Central memory CD8-positive, alpha-beta T cell (primary cell): Measurements from ENCODE around the gene ABCF1.

Experiments used
- ATAC-seq: fragments of 150-1000 bp; cut with Tn5 transposase; replicated peaks from 2 replicates; pipeline ENCODE4 v1.10.0; 2022; ENCODE audit warnings: mild to moderate bottlenecking, moderate FRiP score, moderate number of reproducible peaks; ENCODE audit not compliant: poor library complexity, severe bottlenecking; ENCODE audit errors: extremely low read depth
- DNase-seq, 2 donors: peaks; one replicate each; pipeline ENCODE4 v3.0.0; 2021; ENCODE audit warnings: low spot score in 2 of 2
- H3K27ac Mint-ChIP-seq: one replicate; pipeline ENCODE4 v1.8.0; 2022; ENCODE audit warnings: low read depth, mild to moderate bottlenecking, moderate library complexity, mixed read lengths
- H3K27me3 Mint-ChIP-seq: one replicate; pipeline ENCODE4 v1.8.0; 2022; ENCODE audit warnings: mixed read lengths
- H3K36me3 Mint-ChIP-seq: one replicate; pipeline ENCODE4 v1.8.0; 2022; ENCODE audit warnings: mild to moderate bottlenecking, moderate library complexity, mixed read lengths; ENCODE audit not compliant: insufficient read depth
- H3K4me1 Mint-ChIP-seq: one replicate; pipeline ENCODE4 v1.8.0; 2022; ENCODE audit warnings: mixed read lengths
- H3K4me3 Mint-ChIP-seq: one replicate; pipeline ENCODE4 v1.8.0; 2022; ENCODE audit warnings: mild to moderate bottlenecking, moderate library complexity, mixed read lengths
- H3K9me3 Mint-ChIP-seq: one replicate; pipeline ENCODE4 v1.8.0; 2022; ENCODE audit warnings: mixed read lengths

ABCF1 gene

DNA sequence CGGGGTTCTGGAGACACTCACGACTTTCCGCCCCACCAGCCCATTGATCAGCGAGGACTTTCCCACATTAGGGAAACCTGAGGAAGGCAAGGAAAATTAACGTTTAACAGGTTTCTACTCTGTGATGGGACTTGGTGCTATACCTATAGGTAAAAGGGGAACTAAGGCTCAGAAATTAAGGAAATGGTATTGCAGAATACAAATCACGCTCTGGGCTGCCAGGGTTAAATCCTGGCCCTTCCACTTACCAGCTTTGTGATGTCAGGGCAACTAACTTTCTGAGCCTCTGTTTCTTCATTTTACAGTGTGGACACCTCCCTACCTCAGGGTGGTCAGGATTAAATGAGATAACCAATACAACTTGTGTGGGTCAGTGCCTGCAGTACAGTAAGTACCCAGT lies 23.8 kb upstream of the ABCF1 start:
- peak overlapping the region; percentile 30 for H3K27ac Mint-ChIP-seq

DNA sequence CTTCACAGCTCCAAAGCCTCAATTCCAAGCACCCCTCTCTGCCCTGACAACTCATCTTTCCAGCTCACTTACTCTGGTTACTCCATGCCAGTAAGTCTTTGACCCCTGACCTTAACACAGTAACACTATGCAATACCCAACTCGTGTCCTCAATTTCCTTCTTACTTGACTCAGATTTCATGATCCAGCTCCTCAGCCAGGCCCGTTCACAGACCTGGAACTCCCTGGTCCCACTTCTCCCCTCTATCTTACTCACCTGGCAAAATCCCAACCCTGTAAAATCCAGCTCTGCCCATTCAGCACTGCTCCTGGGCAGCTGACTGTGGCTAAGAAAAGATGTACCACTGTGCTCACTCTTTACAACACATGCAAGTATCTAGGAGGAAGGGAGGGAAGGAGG lies 22.9 kb upstream of the ABCF1 start:
- DNase-seq (no peak), ATAC-seq (no peak)
- Mint-ChIP-seq H3K9me3 (no peaks in the 10 kb centered on the region), H3K27ac (no peak overlapping the region), H3K27me3 (no peaks in the 10 kb centered on the region), H3K4me3 (no peak overlapping the region), H3K4me1 (peaks cover 25% of the 10 kb centered on the region), H3K36me3 (peaks cover 40% of the 10 kb centered on the region)

More for the DNA sequence above, 23.8 kb upstream of the ABCF1 start:
- Mint-ChIP-seq H3K4me1 (peaks cover 26% of the 10 kb centered on the region), H3K9me3 (no peaks in the 10 kb centered on the region), H3K36me3 (peaks cover 38% of the 10 kb centered on the region), H3K27me3 (no peaks in the 10 kb centered on the region), H3K4me3 (no peak overlapping the region)
- DNase-seq: no peak
- ATAC-seq: no peak

DNA sequence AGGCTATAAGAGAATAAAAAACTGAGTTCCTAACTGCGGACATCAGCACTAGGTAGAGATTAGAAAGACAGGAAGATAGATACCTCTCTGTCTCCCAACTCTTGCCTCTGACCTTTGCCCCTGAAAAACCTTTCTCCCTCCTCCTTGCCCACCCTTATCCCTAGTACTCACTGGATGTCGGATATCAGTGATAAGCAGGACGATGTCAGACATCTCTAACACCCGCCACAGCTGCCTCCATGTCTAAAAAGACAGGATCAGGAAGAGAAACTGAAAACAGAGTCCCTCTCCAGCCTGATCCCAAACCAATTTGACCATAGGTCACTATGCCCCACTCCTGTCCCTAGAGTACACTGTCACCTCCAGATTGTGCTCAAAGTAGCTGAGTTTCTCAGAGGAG lies 16.8 kb upstream of the ABCF1 start:
- Mint-ChIP-seq H3K36me3 (peaks cover 43% of the 10 kb centered on the region), H3K9me3 (no peaks in the 10 kb centered on the region), H3K27me3 (no peaks in the 10 kb centered on the region), H3K4me1 (peaks cover 62% of the 10 kb centered on the region), H3K27ac (peak overlapping the region; percentile 11), H3K4me3 (peak overlapping the region; percentile 94)
- ATAC-seq (no peak), DNase-seq (no peak)

DNA sequence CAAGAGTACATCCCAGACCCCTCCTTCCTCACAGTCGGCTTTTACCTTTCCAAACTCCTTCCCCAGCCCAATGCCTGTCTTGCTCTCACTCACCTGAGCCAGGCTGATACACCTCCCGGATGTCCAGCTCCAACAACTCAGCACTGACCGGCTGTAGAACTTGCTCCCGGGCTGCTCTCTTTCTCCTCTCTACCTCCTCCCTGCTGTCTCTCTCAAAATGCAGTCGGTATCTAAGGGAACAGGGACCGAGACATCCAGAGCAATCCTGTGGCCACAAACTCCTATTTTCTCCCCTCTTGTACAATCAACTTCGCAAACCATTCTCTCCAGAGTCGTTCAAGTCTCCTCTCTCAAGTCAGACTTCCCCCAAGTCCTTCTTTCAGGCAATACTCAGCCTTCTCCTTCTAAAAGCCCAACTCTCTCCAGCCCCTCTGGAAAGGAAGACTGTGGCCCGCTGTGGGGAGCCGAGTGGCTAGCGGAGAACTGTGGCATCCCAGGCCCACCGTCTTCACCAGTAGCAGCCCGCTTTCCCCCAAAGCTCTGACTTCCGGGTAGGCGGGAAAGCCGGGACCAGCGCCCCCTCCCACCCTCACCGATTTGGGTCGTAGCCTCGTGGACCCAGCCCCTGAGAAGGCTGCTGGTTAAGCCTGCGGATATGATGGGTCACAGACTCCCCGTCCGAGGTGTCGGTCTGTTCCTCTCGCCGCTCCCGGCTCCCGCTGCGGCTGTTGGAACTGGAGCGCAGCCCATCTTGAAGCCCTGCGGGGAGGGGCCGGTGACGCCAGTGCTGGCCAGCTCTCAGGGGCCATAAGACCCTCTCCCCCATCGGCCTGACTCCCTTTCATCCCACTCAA lies 16.1 kb upstream of the ABCF1 start:
- H3K4me1 Mint-ChIP-seq: peaks cover 66% of the 10 kb centered on the region
- H3K27ac Mint-ChIP-seq: peak overlapping the region; percentile 99
- H3K36me3 Mint-ChIP-seq: peaks cover 38% of the 10 kb centered on the region
- no peaks in the 10 kb centered on the region for H3K27me3 Mint-ChIP-seq
- DNase-seq (no peak), ATAC-seq (no peak)
- H3K4me3 Mint-ChIP-seq: peak overlapping the region; percentile 94
- no peaks in the 10 kb centered on the region for H3K9me3 Mint-ChIP-seq

DNA sequence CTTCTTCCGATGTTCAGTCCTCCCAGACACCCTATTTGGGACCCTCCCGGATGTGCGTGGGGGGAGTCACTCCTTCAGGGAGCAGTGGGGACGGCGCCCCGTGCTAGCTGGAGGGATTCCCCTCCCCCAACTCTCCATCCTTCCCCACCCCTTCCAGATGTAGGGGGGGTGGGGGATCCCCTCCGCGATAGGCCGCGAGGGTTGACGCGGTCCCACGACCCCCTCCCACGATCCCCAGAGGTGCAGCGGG lies 15.5 kb upstream of the ABCF1 start:
- Mint-ChIP-seq H3K27me3 (no peaks in the 10 kb centered on the region), H3K9me3 (no peaks in the 10 kb centered on the region), H3K4me1 (peaks cover 66% of the 10 kb centered on the region), H3K27ac (peak overlapping the region; percentile 99), H3K4me3 (peak overlapping the region; percentile 94), H3K36me3 (peaks cover 33% of the 10 kb centered on the region)
- ATAC-seq (no peak), DNase-seq (no peak)

DNA sequence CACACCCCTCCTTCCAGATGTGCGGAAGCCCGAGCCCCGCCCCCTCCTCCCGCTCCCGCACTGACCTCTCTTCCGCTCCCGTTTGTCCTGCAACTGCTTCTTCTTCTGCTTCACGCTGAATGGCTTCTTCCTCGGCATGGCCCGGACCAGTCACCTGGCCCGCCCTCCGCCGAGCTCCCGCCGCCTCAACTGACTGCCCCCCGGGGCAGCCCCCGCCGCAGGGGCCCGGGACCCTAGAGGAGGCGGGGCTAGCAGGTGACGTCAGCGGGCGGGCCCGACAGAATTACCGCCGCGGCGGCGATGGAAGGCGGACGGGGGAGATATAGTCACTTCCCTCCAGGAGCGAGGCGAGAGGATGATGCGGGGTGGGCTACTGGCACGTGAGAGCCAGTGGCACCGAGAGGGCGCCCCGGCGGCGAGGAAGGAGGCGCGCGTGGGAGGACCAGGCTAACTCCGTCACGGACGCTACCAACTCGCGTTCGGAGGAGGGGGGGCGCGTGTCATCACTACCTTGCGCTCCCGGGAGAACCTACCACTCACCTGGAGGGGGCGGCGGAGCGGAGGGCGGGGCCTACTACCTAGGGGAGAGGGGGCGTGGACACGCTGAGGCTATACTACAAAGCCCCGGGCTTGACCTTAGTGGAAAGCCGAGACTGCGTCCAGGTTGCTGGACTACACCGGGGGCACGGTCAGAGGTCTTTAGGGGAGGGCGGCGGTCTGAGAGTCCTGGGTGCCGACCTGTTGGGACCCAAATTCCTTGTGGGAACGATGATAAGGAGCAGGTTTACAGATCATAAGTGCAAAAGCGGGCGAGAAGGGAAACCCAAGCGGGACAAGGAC lies 15.0 kb upstream of the ABCF1 start, which contains the start of gene GNL1:
TSS of gene GNL1 (minus strand) at position 424 of the 840 bp plus-strand sequence. CDS start at position 138, 286 bp downstream.
- no peaks in the 10 kb centered on the region for H3K27me3 Mint-ChIP-seq

DNA sequence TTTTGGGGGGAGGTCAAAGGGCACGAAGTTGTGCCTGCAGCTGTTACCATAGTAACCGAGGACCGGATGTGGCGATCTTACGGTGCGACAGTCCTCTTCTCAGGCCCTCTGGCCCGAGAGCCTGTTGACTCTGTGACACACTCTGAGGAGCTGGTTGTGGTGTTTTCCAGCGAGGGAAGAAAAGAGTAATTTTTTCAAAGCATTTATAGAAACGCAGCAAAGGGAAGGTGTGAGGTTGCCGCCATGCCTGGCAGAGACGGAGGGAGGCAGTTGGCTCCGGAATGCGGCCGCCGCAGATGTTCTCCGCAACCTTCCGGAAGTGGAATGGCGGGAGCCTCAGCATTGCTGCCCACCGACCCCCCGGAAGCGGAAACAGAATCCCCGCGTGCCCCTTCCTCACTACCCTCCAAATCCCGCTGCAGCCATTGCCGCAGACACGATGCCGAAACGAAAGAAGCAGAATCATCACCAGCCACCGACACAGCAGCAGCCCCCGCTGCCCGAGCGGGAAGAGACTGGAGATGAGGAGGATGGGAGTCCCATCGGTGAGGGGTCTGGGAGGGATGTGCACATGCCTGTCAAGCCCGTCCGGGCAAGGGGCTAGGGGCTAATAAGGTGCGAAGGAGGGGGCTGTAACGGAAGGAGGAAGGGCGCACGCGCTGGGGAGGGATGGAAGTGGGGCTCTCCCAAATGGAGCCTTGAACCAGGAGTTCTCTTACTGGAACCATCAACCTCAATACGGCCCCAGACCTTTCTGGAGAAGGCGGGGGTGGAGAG lies 14.1 kb upstream of the ABCF1 start, which contains the start of gene PRR3:
TSS of gene PRR3 (plus strand) at position 390 of the 777 bp plus-strand sequence. CDS start at position 440, 50 bp downstream.
- Mint-ChIP-seq H3K27me3 (no peaks in the 10 kb centered on the region), H3K27ac (peak within 1 kb of the TSS; percentile 99), H3K36me3 (peaks cover 30% of the 10 kb centered on the region), H3K9me3 (no peaks in the 10 kb centered on the region), H3K4me1 (peaks cover 66% of the 10 kb centered on the region), H3K4me3 (peak within 1 kb of the TSS; percentile 94)
- ATAC-seq (peak; percentile 67), DNase-seq (peak in 1 of 2 donors; percentile 90)

More for the DNA sequence above, 15.0 kb upstream of the ABCF1 start, which contains the start of gene GNL1:
- Mint-ChIP-seq H3K9me3 (no peaks in the 10 kb centered on the region), H3K4me3 (peak within 1 kb of the TSS; percentile 94), H3K4me1 (peaks cover 66% of the 10 kb centered on the region), H3K36me3 (peaks cover 34% of the 10 kb centered on the region), H3K27ac (peak within 1 kb of the TSS; percentile 99)
- ATAC-seq: peak; percentile 90
- DNase-seq: peak; percentile 98 to 99

DNA sequence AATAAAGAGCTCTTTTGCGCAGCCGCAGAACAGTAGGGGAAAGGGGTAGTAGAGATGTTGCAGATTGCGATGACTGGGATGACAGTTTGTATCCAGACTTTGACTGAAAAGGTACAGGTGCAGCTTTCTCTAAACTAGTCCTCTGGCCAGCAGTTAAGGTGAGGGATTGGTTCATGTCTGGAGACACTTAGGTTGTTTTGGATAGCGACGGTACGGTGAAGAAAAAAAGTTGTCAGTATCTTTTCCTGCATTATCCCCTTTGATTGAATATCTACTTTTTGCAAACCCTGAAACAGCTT lies 13.6 kb upstream of the ABCF1 start:
- H3K9me3 Mint-ChIP-seq: no peaks in the 10 kb centered on the region
- H3K36me3 Mint-ChIP-seq: peaks cover 28% of the 10 kb centered on the region
- peaks cover 61% of the 10 kb centered on the region for H3K4me1 Mint-ChIP-seq
- no peaks in the 10 kb centered on the region for H3K27me3 Mint-ChIP-seq
- ATAC-seq (no peak), DNase-seq (no peak)
- peak overlapping the region; percentile 99 for H3K27ac Mint-ChIP-seq
- peak overlapping the region; percentile 94 for H3K4me3 Mint-ChIP-seq

DNA sequence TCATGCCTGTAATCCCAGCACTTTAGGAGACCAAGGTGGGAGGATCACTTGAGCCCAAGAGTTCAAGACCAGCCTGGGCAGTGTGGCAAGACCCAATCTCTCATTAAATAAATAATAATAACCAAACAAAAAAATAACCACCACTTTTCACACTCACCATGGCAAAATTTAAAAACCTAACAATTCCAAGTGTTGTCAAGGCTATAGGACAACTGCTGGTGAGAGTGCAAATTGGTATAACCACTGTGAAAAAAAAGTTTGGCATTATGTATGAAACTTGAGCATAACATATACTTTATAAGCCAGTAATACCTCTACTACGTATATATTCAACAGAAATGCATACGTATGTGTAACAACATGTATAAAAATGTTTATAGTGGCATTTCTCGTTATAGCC lies 10.3 kb upstream of the ABCF1 start:
- no peak for ATAC-seq
- Mint-ChIP-seq H3K36me3 (peaks cover 24% of the 10 kb centered on the region), H3K4me1 (peaks cover 30% of the 10 kb centered on the region), H3K27ac (no peak overlapping the region), H3K27me3 (no peaks in the 10 kb centered on the region), H3K4me3 (no peak overlapping the region), H3K9me3 (no peaks in the 10 kb centered on the region)
- DNase-seq: no peak

DNA sequence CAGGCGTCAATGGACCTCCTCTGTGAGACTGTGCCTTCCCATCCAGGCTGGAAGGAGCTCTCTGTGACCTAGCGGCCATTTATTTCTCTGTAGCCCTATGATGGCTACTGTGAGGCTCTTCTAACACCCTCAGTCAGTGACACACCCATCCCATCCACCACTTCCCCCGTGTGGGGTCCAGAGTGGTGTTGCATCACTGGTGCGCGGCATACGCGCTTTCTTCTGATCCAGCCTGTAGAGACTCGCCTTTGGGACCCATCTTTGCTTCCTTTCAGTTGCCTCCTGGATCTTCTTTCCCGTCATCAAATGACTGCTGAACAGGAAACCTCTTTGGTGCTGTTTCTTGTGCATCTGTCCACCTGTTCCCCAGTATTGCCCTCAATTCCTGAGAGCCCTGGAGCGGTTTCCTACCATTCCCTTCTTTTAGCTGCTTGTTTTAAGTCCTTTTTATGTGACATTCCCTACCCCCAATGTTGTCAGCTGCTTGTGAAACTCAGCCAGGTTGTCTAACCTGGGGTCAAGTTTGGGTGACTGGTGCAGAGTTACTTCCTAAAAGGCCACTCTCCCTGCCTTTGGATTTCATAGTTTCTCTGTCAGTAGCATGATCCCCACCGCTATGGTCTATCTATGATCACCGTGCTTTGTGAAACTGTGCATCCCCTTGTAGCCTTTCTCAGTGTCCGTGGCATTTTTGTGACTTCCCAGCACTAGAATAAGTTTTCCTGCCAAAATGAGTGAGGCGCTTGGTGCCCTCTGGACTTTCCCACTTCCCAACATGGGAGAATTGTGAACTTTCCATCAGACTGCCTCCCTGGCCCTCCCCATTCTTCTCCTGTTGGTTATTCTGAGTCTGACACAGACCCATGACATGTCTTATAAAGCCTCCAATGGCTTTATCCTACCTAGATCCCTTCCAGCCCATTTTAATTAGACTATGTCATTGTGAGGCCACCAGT lies 8.5 kb upstream of the ABCF1 start:
- peak overlapping the region; percentile 71 for H3K27ac Mint-ChIP-seq
- ATAC-seq (no peak), DNase-seq (no peak)
- no peak overlapping the region for H3K4me3 Mint-ChIP-seq
- H3K9me3 Mint-ChIP-seq: no peaks in the 10 kb centered on the region
- peaks cover 14% of the 10 kb centered on the region for H3K4me1 Mint-ChIP-seq
- peaks cover 8% of the 10 kb centered on the region for H3K36me3 Mint-ChIP-seq
- H3K27me3 Mint-ChIP-seq: no peaks in the 10 kb centered on the region

DNA sequence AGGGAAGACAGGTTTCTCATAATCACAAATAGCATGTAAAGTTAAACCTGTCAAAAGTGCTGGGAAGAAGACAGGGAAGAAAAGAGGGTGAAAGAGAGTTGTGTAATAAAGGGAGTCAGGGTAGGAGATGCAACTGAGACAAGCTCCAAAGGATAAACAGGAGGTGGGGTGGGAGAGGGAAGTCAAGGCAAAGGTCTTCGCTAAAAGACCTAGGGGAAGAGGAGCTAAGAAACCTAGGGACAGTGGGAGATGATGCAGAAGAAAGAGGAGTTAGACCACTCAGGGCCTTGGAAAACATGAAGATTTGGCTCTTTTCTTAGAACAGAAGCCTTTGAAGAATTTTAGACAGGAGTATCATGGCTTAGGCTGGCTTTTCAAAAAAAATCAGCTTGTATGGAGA lies 7.1 kb upstream of the ABCF1 start:
- Mint-ChIP-seq H3K36me3 (peaks cover 8% of the 10 kb centered on the region), H3K4me3 (no peak overlapping the region), H3K9me3 (no peaks in the 10 kb centered on the region), H3K27me3 (no peaks in the 10 kb centered on the region), H3K4me1 (peaks cover 14% of the 10 kb centered on the region), H3K27ac (no peak overlapping the region)
- DNase-seq (no peak), ATAC-seq (no peak)
